GM12878 (cell line): ENCODE results near the gene ACSF2. TPM values are rescaled to one million over a fixed set of nuclear protein-coding genes. Genes with fewer than 3 reads are reported as not detected.

Source experiments
- ATAC-seq: fragments of 200-7000 bp; cut with Tn5 transposase; 3 replicates; pipeline ENCODE4 v1.9.1; 2020; ENCODE audit warnings: mild to moderate bottlenecking, moderate library complexity
- BruUV-seq: library from RNA; stranded (reverse); fragments of 400-500 nt; replicated peaks from 2 replicates; lab custom pipeline; 2021; lab: Mats Ljungman, UMichigan
- CTCF ChIA-PET: fragments of 300-600 bp; sonication (Branson Sonifier 250); formaldehyde crosslinking; extraction: SDS; loops from one replicate; lab custom pipeline; 2021; ENCODE audit warnings: inconsistent platforms; lab: Yijun Ruan, JAX
- POLR2A ChIA-PET: fragments of 350-600 bp; formaldehyde crosslinking; extraction: SDS; loops from one replicate; lab custom pipeline; 2021; ENCODE audit warnings: inconsistent platforms; lab: Charles Lee
- RAD21 ChIA-PET: fragments of 300-600 bp; sonication (Branson Sonifier 250); formaldehyde crosslinking; loops from one replicate; lab custom pipeline; 2023; ENCODE audit warnings: antibody characterized with exemption; ENCODE audit not compliant: unreplicated experiment; lab: Charles Lee
- SMC1A ChIA-PET: fragments of 300-600 bp; sonication (Branson Sonifier 250); formaldehyde crosslinking; loops from one replicate; lab custom pipeline; 2023; ENCODE audit not compliant: unreplicated experiment, uncharacterized antibody; lab: Charles Lee
- DNase-seq: peaks from one replicate; pipeline ENCODE4 v3.0.0-alpha.2; 2011; ENCODE audit warnings: low read depth, low spot score
- FAIRE-seq: peaks from 3 replicates; lab custom pipeline; 2011; peaks lifted over from hg19 to GRCh38; lab: Jason Lieb, UNC
- H2AFZ ChIP-seq: 2 replicates; pipeline ENCODE4 v1.6.0; 2011; ENCODE audit warnings: low read depth, low read length, control low read depth; ENCODE audit not compliant: control insufficient read depth
- H3K27ac ChIP-seq: 2 replicates; pipeline ENCODE4 v1.5.1; 2011; ENCODE audit warnings: control low read depth; ENCODE audit not compliant: control insufficient read depth, insufficient read depth
- H3K27me3 ChIP-seq, 2 experiments: replicated peaks in 1 of 2; 2 replicates each; pipeline versions ENCODE4 v1.6.0 to v1.6.1; 2011; ENCODE audit warnings: low read length in 1 of 2; ENCODE audit not compliant: control insufficient read depth in 2 of 2, insufficient read depth in 2 of 2
- H3K36me3 ChIP-seq, 2 experiments: 2 replicates each; pipeline ENCODE4 v1.5.1; 2011; ENCODE audit warnings: low read length in 1 of 2; ENCODE audit not compliant: control insufficient read depth in 2 of 2, insufficient read depth in 2 of 2
- H3K4me1 ChIP-seq: 2 replicates; pipeline ENCODE4 v1.6.1; 2011; ENCODE audit warnings: mild to moderate bottlenecking, low read length, moderate library complexity, mixed read lengths; ENCODE audit not compliant: control insufficient read depth, insufficient read depth
- H3K4me2 ChIP-seq: 2 replicates; pipeline ENCODE4 v1.6.0; 2011; ENCODE audit warnings: control low read depth; ENCODE audit not compliant: control insufficient read depth, insufficient read depth
- H3K4me3 ChIP-seq: fragments of 200-600 bp; sonication (generic); 2 replicates; pipeline ENCODE4 v1.5.1; 2016
- H3K79me2 ChIP-seq: 2 replicates; pipeline ENCODE4 v1.6.0; 2011; ENCODE audit warnings: low read length; ENCODE audit not compliant: control insufficient read depth, insufficient read depth
- H3K9ac ChIP-seq: 2 replicates; pipeline ENCODE4 v1.8.0; 2011; ENCODE audit warnings: low read length, control low read depth, mixed read lengths; ENCODE audit not compliant: control insufficient read depth, insufficient read depth
- H3K9me3 ChIP-seq: replicated peaks from 3 replicates; pipeline ENCODE4 v1.5.1; 2011; ENCODE audit warnings: mild to moderate bottlenecking, low read length; ENCODE audit not compliant: control insufficient read depth, insufficient read depth
- H4K20me1 ChIP-seq: 2 replicates; pipeline ENCODE4 v1.6.0; 2011; ENCODE audit not compliant: control insufficient read depth, insufficient read depth
- CBX5 ChIP-seq: sonication (generic); IDR thresholded peaks from 2 replicates; pipeline ENCODE4 v1.6.1; 2016; ENCODE audit warnings: low read depth, moderate library complexity, mild to moderate bottlenecking, inconsistent platforms
- CREM ChIP-seq: IDR thresholded peaks from 2 replicates; pipeline ENCODE4 v1.6.1; 2014; ENCODE audit warnings: antibody characterized with exemption, low read depth
- E4F1 ChIP-seq: fragments of 450-650 bp; IDR thresholded peaks from 2 replicates; pipeline ENCODE4 v1.6.1; 2018; ENCODE audit warnings: borderline replicate concordance, mild to moderate bottlenecking; ENCODE audit not compliant: partially characterized antibody
- HCFC1 ChIP-seq: fragments of 150-350 bp; IDR thresholded peaks from 2 replicates; pipeline ENCODE4 v1.6.1; 2014; ENCODE audit warnings: low read length
- IKZF1 ChIP-seq: fragments of 450-650 bp; conservative IDR thresholded peaks from 2 replicates; pipeline ENCODE4 v1.6.1; 2017; ENCODE audit warnings: antibody characterized with exemption, mild to moderate bottlenecking
- MAX ChIP-seq: IDR thresholded peaks from 2 replicates; pipeline ENCODE4 v1.6.1; 2012; ENCODE audit warnings: low read depth, low read length, improper control_type of control experiment
- NKRF ChIP-seq: fragments of 450-650 bp; conservative IDR thresholded peaks from 2 replicates; pipeline ENCODE4 v1.6.1; 2017; ENCODE audit warnings: mild to moderate bottlenecking, moderate library complexity
- PAX5 ChIP-seq: IDR thresholded peaks from 2 replicates; pipeline ENCODE4 v1.6.1; 2011; ENCODE audit warnings: low read depth, low read length, borderline replicate concordance
- PKNOX1 ChIP-seq: fragments of 450-650 bp; IDR thresholded peaks from 2 replicates; pipeline ENCODE4 v1.6.1; 2016; ENCODE audit warnings: mild to moderate bottlenecking
- RB1 ChIP-seq: fragments of 450-650 bp; formaldehyde crosslinking; IDR thresholded peaks from 2 replicates; pipeline ENCODE4 v1.6.1; 2017; ENCODE audit warnings: mild to moderate bottlenecking, borderline replicate concordance
- SUPT20H ChIP-seq: IDR thresholded peaks from 2 replicates; pipeline ENCODE4 v1.6.1; 2011; ENCODE audit warnings: low read depth, mild to moderate bottlenecking, low read length, moderate library complexity, borderline replicate concordance; ENCODE audit not compliant: control insufficient read depth
- ZBTB11 ChIP-seq: fragments of 450-650 bp; formaldehyde crosslinking; IDR thresholded peaks from 2 replicates; pipeline ENCODE4 v1.5.0; 2022; ENCODE audit warnings: mild to moderate bottlenecking, missing genetic modification characterization
- WGBS: methylation state at CpG from one replicate; pipeline ENCODE4 v1.1.6; 2016; ENCODE audit warnings: low lambda C conversion rate; ENCODE audit not compliant: insufficient replicate concordance, insufficient coverage; ENCODE audit errors: missing lambda C conversion rate; 5-methylcytosine and 5-hydroxymethylcytosine counted together
- in situ Hi-C: fragments of 300-500 bp; cut with MboI; formaldehyde crosslinking; loops from 9 replicates; pipeline ENCODE4 v1.14.3; 2018; ENCODE audit warnings: mixed read lengths
- intact Hi-C: fragments of 100-400 bp; cut with micrococcal nuclease; formaldehyde crosslinking; loops from one replicate; pipeline ENCODE4 v1.14.2; 2022; ENCODE audit not compliant: unreplicated experiment
- polyA plus RNA-seq, 11 experiments: library from polyadenylated mRNA; depleted of rRNA in 4 of 11; unstranded in 6 of 11; stranded (reverse) in 5 of 11; fragments of >200 nt; fragmentation: Nextera tagmentation in 4 of 11; fragmentation: Illumina TruSeq in 1 of 11; extraction: Ambion mirVana in 4 of 11; extraction: Trizol in 1 of 11; gene quantifications; 1 replicate in 1 of 11; 2 replicates in 10 of 11; pipeline versions ENCODE4 v1.2.1 to v1.2.3, GENCODE V29; 2011 to 2016; ENCODE audit warnings: inconsistent platforms in 2 of 11, missing spikeins in 2 of 11, low read depth in 1 of 11
- total RNA-seq, 4 experiments: library from RNA; depleted of rRNA in 3 of 4; stranded (reverse); fragments of >200 nt in 3 of 4; fragmentation: Illumina TruSeq in 1 of 4; extraction: Trizol in 1 of 4; gene quantifications; 2 replicates each; pipeline versions ENCODE4 v1.2.1 to v1.2.3, GENCODE V29; 2013 to 2021
- TF ChIP-seq, protein P1 (sequence below): fragments of 150-350 bp; IDR thresholded peaks from 2 replicates; pipeline ENCODE4 v1.6.1; 2014; ENCODE audit warnings: mild to moderate bottlenecking, low read depth, low read length

ACSF2 gene
- total and polyA plus RNA-seq, 10 of the 15 experiments (the other 5 are each of a cell fraction or from before 2014, with no cell fraction given), result 7.1 to 32.8 (median 16.8) TPM

DNA sequence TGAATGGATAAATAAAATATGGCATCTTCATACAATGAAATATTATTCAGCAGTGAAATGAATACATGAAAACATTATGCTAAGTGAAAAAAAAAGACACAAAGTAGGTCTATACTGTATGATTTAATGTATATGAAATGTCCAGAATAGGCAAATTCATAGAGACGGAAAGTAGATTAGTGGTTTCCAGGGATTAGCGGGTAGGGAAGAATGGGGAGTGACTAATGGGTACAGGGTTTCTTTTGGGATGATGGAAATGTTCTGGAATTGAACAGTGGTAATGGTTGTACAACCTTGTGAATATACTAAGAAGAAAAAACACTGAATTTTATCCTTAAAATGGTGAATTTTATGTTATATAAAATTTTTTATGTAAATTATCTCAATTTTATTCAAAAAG, 73.7 kb downstream of the ACSF2 start:
- Histone ChIP-seq H3K9ac (no peak overlapping the region), H2AFZ (no peak overlapping the region), H3K79me2 (no peaks in the 10 kb centered on the region), H4K20me1 (no peaks in the 10 kb centered on the region), H3K4me2 (no peak overlapping the region), H3K27ac (no peak overlapping the region), H3K4me3 (no peak overlapping the region), H3K36me3 (no peaks in the 10 kb centered on the region), H3K27me3 (no peaks in the 10 kb centered on the region), H3K4me1 (no peaks in the 10 kb centered on the region), H3K9me3 (no peaks in the 10 kb centered on the region)
- in situ Hi-C loops (no loop called here), intact Hi-C loops (no loop called here)
- SMC1A ChIA-PET, result no interaction called here
- FAIRE-seq (no peak), DNase-seq (no peak), ATAC-seq (no peak)
- POLR2A ChIA-PET, result interaction anchor here (0.7 to 0.9 kb wide), 2 partner anchors 28 to 153 kb away, joined by 5 to 9 read pairs; no protein-coding TSS in a partner anchor
- no TSS peak for BruUV-seq
- CTCF ChIA-PET, result interaction anchor here (0.7 to 2.9 kb wide), 2 partner anchors 12 to 849 kb away, joined by 3 to 25 read pairs; no protein-coding TSS in a partner anchor
- RAD21 ChIA-PET, result no interaction called here
- WGBS, result 72% methylated on average over 2 of the region's 2 CpGs
- TF ChIP-seq ZBTB11 (CRISPR knock-in tag), result no peak
- TF ChIP-seq CBX5, result no peak
- no peak for TF ChIP-seq RB1
- TF ChIP-seq E4F1, result no peak
- TF ChIP-seq NKRF, result no peak
- no peak for TF ChIP-seq PKNOX1
- TF ChIP-seq, protein P1, sequence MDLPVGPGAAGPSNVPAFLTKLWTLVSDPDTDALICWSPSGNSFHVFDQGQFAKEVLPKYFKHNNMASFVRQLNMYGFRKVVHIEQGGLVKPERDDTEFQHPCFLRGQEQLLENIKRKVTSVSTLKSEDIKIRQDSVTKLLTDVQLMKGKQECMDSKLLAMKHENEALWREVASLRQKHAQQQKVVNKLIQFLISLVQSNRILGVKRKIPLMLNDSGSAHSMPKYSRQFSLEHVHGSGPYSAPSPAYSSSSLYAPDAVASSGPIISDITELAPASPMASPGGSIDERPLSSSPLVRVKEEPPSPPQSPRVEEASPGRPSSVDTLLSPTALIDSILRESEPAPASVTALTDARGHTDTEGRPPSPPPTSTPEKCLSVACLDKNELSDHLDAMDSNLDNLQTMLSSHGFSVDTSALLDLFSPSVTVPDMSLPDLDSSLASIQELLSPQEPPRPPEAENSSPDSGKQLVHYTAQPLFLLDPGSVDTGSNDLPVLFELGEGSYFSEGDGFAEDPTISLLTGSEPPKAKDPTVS, result no peak
- no peak for TF ChIP-seq HCFC1
- TF ChIP-seq MAX, result no peak
- TF ChIP-seq PAX5, result no peak
- no peak for TF ChIP-seq IKZF1
- no peak for TF ChIP-seq CREM
- TF ChIP-seq SUPT20H, result no peak
